ENCODE measurements around the gene ITGB2. TPM values are rescaled to one million over a fixed set of nuclear protein-coding genes. Genes with fewer than 3 reads are reported as not detected.
"Not testable (repeated sequence)": the region's sequence is repeated elsewhere in the genome, so short reads cannot be mapped to it uniquely, and the experiment has no call there.

The ITGB2 gene
- polyA plus RNA-seq, 2 donors = 7.3 to 10.0 TPM

DNA sequence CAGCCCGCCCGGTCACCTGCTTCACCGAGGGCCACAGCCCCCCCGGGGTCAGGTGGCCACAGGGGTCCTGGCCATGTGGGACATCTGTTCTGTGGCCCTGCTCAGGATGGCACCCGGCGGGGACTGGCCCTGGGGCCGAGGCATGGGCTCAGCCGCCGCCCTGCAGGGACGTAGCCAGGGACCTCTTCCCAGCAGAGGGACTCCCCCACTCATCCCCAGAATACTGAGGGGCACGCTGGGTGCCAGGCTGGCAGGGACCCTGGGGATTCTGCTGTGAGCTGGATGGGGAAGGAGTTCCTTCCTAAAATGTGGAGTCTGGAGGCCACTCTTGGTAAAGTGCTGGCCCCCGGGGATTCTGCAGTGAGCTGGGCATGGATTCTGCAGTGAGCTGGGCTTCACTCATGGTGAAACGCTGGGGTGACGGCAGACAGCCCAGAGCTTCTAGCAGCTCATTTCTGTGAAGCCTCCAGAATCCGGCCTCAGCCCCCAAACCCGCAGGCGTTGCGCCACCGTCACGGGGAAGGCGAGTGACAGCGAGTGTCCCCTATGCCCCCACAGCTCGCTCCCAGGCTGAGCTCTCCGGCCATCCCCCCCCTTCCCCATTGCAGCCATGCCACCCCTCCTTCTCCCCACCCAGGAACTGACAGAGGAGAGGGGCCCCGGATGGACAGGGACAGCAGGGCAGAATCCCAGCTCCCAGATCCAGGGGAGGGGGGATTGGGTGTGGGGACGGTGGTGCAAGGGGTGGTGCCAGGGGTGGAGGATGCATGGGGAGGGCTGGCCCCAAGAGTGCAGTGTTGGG, 1.4 kb downstream of the ITGB2 start:
- Histone ChIP-seq H3K9me3 (ENCODE audit: control insufficient read depth in 2 of 2, insufficient read depth in 1 of 2, low read depth in 1 of 2, low read length in 1 of 2) (no peaks in the 10 kb centered on the region), H3K27ac (ENCODE audit: low read depth in 2 of 2, low read length in 1 of 2) (no peak overlapping the region), H3K4me3 (ENCODE audit: low read depth in 1 of 2, low read length in 2 of 2) (peak overlapping the region in 1 of 2 donors; percentile 46), H3K36me3 (ENCODE audit: control insufficient read depth in 2 of 2, insufficient read depth in 2 of 2, low read length in 1 of 2) (no peaks in the 10 kb centered on the region), H3K4me1 (ENCODE audit: control insufficient read depth in 2 of 2, insufficient read depth in 2 of 2, low read length in 1 of 2) (peaks cover 0 to 2% of the 10 kb centered on the region in 2 donors), H3K27me3 (ENCODE audit: control insufficient read depth in 1 of 2, insufficient read depth in 2 of 2, low read length in 2 of 2) (no peaks in the 10 kb centered on the region)
- 51 to 62% methylated on average over 17 to 23 of the region's 26 CpGs for WGBS, 2 donors

DNA sequence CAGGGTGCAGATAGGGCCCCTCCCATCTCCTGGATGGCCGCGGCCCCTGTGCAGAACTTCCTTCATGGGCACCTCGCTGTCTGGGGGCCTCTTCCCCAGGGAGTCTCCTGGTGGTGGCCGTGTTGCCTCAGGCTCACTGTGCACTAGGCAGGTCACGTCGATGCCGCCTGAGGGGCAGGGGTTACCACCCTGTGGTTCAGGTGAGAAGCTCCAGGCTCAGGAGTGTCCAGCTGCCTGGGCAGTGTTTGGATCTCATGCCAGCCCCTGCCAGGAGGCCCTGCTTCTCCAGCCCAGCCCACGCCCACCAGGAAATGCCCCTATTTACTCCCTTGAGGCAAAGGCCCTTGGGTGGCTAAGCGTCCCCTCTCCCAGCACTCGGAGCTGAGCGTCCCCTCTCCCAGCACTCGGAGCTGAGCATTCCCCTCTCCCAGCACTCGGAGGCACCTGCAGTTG, 2.1 kb downstream of the ITGB2 start:
- Histone ChIP-seq H3K27me3 (ENCODE audit: control insufficient read depth in 1 of 2, insufficient read depth in 2 of 2, low read length in 2 of 2) (no peaks in the 10 kb centered on the region), H3K4me1 (ENCODE audit: control insufficient read depth in 2 of 2, insufficient read depth in 2 of 2, low read length in 1 of 2) (peaks cover 0 to 5% of the 10 kb centered on the region in 2 donors), H3K36me3 (ENCODE audit: control insufficient read depth in 2 of 2, insufficient read depth in 2 of 2, low read length in 1 of 2) (no peaks in the 10 kb centered on the region), H3K4me3 (ENCODE audit: low read depth in 1 of 2, low read length in 2 of 2) (no peak overlapping the region), H3K9me3 (ENCODE audit: control insufficient read depth in 2 of 2, insufficient read depth in 1 of 2, low read depth in 1 of 2, low read length in 1 of 2) (no peaks in the 10 kb centered on the region), H3K27ac (ENCODE audit: low read depth in 2 of 2, low read length in 1 of 2) (no peak overlapping the region)
- 61 to 63% methylated on average over 13 of the region's 13 CpGs for WGBS, 2 donors

DNA sequence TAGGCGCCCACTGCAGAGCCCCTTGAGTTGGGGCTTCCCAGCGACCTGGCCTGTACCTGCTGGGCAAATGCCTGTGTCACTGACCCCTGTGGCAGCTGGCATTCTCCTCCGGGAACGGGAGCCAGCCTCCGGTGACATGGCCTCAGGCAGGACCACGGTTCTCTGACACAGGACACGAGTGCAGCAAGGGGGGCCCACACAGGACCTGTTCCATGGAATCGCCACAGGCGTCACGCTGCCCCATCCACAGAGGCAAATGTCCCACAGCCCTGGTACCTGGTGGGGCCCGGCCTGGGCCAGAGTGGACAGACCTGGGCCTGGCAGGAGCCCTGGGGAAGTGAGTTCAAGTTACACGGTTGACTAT, 2.6 kb downstream of the ITGB2 start:
- Histone ChIP-seq H3K9me3 (ENCODE audit: control insufficient read depth in 2 of 2, insufficient read depth in 1 of 2, low read depth in 1 of 2, low read length in 1 of 2) (no peaks in the 10 kb centered on the region), H3K27ac (ENCODE audit: low read depth in 2 of 2, low read length in 1 of 2) (no peak overlapping the region), H3K27me3 (ENCODE audit: control insufficient read depth in 1 of 2, insufficient read depth in 2 of 2, low read length in 2 of 2) (no peaks in the 10 kb centered on the region), H3K36me3 (ENCODE audit: control insufficient read depth in 2 of 2, insufficient read depth in 2 of 2, low read length in 1 of 2) (no peaks in the 10 kb centered on the region), H3K4me3 (ENCODE audit: low read depth in 1 of 2, low read length in 2 of 2) (no peak overlapping the region), H3K4me1 (ENCODE audit: control insufficient read depth in 2 of 2, insufficient read depth in 2 of 2, low read length in 1 of 2) (peaks cover 0 to 5% of the 10 kb centered on the region in 2 donors)
- 73 to 80% methylated on average over 12 of the region's 12 CpGs for WGBS, 2 donors

DNA sequence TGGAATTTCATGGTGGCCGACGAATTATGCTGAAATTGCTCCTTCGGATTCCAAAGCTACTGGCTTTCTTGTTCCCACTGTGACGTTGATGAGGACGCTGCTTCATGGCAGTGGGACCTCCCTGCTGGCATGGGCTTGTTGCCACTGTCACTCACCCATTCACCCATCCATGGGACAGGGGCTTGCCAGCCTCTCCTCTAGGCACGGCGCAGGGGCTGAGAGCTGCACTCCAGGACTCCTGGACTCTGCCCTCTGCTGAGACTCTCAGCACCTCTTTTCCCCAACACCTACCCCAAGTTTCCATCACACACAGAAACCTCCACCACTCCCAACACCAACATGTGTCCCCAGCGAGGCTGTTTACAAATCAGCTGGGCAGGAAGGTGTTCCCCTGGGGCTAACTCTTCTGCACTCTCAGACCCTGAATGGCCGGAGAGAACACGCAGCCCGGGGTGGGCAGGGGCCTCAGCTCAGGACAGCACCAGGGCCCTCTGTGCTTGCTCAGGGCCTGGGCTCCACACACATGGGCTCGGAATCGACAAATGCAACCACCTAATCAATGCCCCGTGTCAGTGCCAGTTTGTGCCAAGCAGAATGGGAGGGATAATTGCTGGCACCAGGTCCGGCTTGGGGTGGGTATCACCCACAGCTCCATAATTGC, 3.1 kb downstream of the ITGB2 start:
- Histone ChIP-seq H3K27ac (ENCODE audit: low read depth in 2 of 2, low read length in 1 of 2) (no peak overlapping the region), H3K27me3 (ENCODE audit: control insufficient read depth in 1 of 2, insufficient read depth in 2 of 2, low read length in 2 of 2) (no peaks in the 10 kb centered on the region), H3K4me3 (ENCODE audit: low read depth in 1 of 2, low read length in 2 of 2) (no peak overlapping the region), H3K36me3 (ENCODE audit: control insufficient read depth in 2 of 2, insufficient read depth in 2 of 2, low read length in 1 of 2) (no peaks in the 10 kb centered on the region), H3K4me1 (ENCODE audit: control insufficient read depth in 2 of 2, insufficient read depth in 2 of 2, low read length in 1 of 2) (peaks cover 0 to 5% of the 10 kb centered on the region in 2 donors), H3K9me3 (ENCODE audit: control insufficient read depth in 2 of 2, insufficient read depth in 1 of 2, low read depth in 1 of 2, low read length in 1 of 2) (no peaks in the 10 kb centered on the region)
- WGBS, 2 donors = 71 to 76% methylated on average over 15 of the region's 15 CpGs

DNA sequence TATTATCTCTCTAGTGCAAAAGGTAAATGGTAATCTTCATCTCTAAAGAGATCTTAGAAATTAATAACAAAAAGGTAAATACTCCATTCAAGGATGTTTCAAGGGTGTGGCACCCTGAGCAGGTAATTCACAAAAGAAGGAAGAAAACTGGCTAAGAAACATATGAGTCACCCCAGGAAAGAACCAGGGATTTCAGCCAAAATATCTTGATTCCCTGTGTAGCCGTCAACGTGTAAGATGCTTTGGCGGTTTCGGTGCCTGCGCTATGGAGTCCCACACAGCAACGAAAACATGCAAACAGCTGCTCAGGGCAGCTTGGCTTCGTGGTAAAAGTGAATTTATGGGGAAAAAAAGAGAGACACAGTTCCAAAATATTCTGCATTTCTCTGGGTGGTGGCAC, 3.7 kb downstream of the ITGB2 start:
- 38 to 42% methylated on average over 7 of the region's 7 CpGs for WGBS, 2 donors
- no peaks in the 10 kb centered on the region for H3K9me3 ChIP-seq (ENCODE audit: control insufficient read depth in 2 of 2, insufficient read depth in 1 of 2, low read depth in 1 of 2, low read length in 1 of 2)
- H3K36me3 ChIP-seq (ENCODE audit: control insufficient read depth in 2 of 2, insufficient read depth in 2 of 2, low read length in 1 of 2) = no peaks in the 10 kb centered on the region
- peaks cover under 1 to 8% of the 10 kb centered on the region in 2 donors for H3K4me1 ChIP-seq (ENCODE audit: control insufficient read depth in 2 of 2, insufficient read depth in 2 of 2, low read length in 1 of 2)
- H3K4me3 ChIP-seq (ENCODE audit: low read depth in 1 of 2, low read length in 2 of 2) = no peak overlapping the region
- no peaks in the 10 kb centered on the region for H3K27me3 ChIP-seq (ENCODE audit: control insufficient read depth in 1 of 2, insufficient read depth in 2 of 2, low read length in 2 of 2)
- H3K27ac ChIP-seq (ENCODE audit: low read depth in 2 of 2, low read length in 1 of 2) = no peak overlapping the region

DNA sequence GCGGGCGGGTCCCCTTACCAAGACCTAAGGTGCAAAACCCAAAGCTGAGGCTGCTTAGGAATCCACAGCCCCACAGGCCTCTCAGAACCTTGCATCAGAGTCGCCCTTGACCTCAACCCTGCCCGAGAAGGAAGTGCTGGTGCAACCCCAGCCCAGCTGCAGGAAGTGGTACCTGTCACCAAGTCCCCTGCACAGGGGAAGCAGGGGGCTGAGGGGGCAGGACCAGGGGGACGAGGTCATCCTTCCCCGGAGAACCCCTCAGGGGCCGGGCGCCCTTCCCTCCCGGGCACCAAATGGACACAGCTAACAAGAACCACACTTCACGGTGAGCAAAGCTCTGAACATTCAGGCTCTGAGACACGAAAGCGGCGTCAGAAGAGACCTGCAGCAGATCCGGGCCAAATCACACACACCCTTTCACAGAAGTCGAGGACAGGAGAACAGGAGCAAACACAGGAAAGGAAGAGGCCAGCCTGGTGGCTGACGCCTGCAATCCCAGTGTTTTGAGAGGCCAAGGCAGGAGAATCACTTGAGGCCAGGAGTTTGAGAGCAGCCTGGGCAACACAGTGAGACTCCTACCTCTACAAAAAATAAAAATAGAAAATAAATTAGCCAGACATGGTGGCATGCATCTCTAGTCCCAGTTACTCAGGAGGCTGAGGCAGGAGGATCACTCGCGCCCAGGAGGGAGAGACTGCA, 6.4 kb downstream of the ITGB2 start:
- no peaks in the 10 kb centered on the region for H3K36me3 ChIP-seq (ENCODE audit: control insufficient read depth in 2 of 2, insufficient read depth in 2 of 2, low read length in 1 of 2)
- no peaks in the 10 kb centered on the region for H3K27me3 ChIP-seq (ENCODE audit: control insufficient read depth in 1 of 2, insufficient read depth in 2 of 2, low read length in 2 of 2)
- H3K4me3 ChIP-seq (ENCODE audit: low read depth in 1 of 2, low read length in 2 of 2) = no peak overlapping the region
- H3K9me3 ChIP-seq (ENCODE audit: control insufficient read depth in 2 of 2, insufficient read depth in 1 of 2, low read depth in 1 of 2, low read length in 1 of 2) = no peaks in the 10 kb centered on the region
- no peak overlapping the region for H3K27ac ChIP-seq (ENCODE audit: low read depth in 2 of 2, low read length in 1 of 2)
- peaks cover 6 to 22% of the 10 kb centered on the region in 2 donors for H3K4me1 ChIP-seq (ENCODE audit: control insufficient read depth in 2 of 2, insufficient read depth in 2 of 2, low read length in 1 of 2)
- 75 to 83% methylated on average over 18 of the region's 18 CpGs for WGBS, 2 donors

DNA sequence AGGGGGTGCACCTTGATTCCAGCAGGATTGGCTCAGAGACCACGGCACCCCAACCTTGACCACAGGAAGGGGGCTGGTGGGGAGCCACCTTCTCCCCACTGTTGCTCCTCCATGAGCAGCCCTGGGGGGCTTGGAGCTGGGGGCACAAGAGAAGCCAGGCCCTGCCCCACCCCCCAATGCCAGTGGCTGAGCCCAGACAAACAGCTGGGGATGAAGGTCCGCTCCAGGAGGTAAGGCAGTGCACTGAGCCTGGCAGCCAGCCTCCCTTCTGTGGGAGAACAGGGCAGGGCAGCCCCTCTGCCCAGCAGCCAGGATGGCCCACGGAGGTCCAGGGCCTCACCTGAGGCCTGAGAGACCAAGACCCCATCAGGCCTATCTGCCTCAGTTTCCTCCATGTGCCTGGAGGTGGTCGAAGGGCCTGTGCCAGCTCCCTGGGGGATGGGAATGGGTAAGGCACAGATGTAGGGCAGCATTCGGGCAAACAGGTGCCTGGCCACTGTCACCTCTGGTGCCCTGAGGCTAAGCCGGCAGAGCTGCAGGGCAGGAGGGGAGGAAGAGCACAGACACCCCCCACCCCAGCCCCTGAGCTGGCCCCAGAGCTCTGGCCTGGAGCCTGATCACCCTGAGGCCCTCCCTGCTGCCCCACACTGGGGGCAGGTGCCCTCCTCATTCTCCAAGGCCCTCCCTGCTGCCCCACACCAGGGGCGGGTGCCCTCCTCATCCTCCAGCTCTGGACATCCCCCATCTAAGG, 7.1 kb downstream of the ITGB2 start:
- Histone ChIP-seq H3K27me3 (ENCODE audit: control insufficient read depth in 1 of 2, insufficient read depth in 2 of 2, low read length in 2 of 2) (no peaks in the 10 kb centered on the region), H3K4me1 (ENCODE audit: control insufficient read depth in 2 of 2, insufficient read depth in 2 of 2, low read length in 1 of 2) (peaks cover 6 to 22% of the 10 kb centered on the region in 2 donors), H3K27ac (ENCODE audit: low read depth in 2 of 2, low read length in 1 of 2) (peak overlapping the region in 1 of 2 donors; percentile 29), H3K9me3 (ENCODE audit: control insufficient read depth in 2 of 2, insufficient read depth in 1 of 2, low read depth in 1 of 2, low read length in 1 of 2) (peaks cover 0 to 2% of the 10 kb centered on the region in 2 donors), H3K4me3 (ENCODE audit: low read depth in 1 of 2, low read length in 2 of 2) (no peak overlapping the region), H3K36me3 (ENCODE audit: control insufficient read depth in 2 of 2, insufficient read depth in 2 of 2, low read length in 1 of 2) (no peaks in the 10 kb centered on the region)
- 63 to 77% methylated on average over 7 of the region's 7 CpGs for WGBS, 2 donors

DNA sequence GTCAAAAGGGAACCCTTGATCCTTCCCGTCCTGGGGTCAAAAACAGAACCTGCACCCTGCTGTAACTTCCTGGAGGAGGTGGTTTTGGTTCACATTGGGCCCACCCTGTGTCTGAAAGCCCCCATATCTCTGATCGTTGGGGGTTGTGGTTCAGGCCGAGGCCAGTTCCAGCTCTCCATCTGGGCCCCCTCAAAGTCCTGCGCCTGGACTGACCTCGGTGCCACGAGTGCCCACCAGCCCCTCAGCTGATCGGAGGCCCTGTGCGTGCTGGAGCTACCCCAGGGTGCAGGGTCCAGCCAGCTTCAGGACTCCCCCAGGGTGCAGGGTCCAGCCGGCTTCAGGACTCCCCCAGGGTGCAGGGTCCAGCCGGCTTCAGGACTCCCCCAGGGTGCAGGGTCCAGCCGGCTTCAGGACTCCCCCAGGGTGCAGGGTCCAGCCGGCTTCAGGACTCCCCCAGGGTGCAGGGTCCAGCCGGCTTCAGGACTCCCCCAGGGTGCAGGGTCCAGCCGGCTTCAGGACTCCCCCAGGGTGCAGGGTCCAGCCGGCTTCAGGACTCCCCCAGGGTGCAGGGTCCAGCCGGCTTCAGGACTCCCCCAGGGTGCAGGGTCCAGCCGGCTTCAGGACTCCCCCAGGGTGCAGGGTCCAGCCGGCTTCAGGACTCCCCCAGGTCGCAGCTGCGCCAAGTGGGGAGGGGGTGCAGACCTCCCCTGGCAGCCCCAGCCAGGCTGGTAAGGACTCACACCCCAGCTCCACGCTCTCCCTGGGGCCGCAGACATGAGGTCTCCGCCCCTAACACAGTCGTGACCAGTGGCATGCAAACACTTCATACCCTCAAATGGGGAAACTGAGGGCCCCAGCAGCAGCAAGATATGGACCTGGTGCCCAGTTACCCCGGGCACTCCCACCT, 7.9 kb downstream of the ITGB2 start:
- 69 to 79% methylated on average over 17 to 19 of the region's 25 CpGs for WGBS, 2 donors
- not testable (repeated sequence) for H3K4me3 ChIP-seq (ENCODE audit: low read depth in 1 of 2, low read length in 2 of 2); H3K9me3 ChIP-seq (ENCODE audit: control insufficient read depth in 2 of 2, insufficient read depth in 1 of 2, low read depth in 1 of 2, low read length in 1 of 2); H3K27me3 ChIP-seq (ENCODE audit: control insufficient read depth in 1 of 2, insufficient read depth in 2 of 2, low read length in 2 of 2); H3K36me3 ChIP-seq (ENCODE audit: control insufficient read depth in 2 of 2, insufficient read depth in 2 of 2, low read length in 1 of 2)
- Histone ChIP-seq H3K27ac (ENCODE audit: low read depth in 2 of 2, low read length in 1 of 2) (peak overlapping the region in 1 of 2 donors; percentile 14), H3K4me1 (ENCODE audit: control insufficient read depth in 2 of 2, insufficient read depth in 2 of 2, low read length in 1 of 2) (peaks cover 6 to 22% of the 10 kb centered on the region in 2 donors)

Data from esophagus (tissue), 2 donors.